Measurements from ENCODE around the gene DAPK1. TPM values are rescaled to one million over a fixed set of nuclear protein-coding genes. Genes with fewer than 3 reads are reported as not detected.

DAPK1 gene
- total and polyA plus RNA-seq, 2 donors (not counting 1 experiment from before 2014, with no cell fraction given): 1.7 to 2.8 TPM

- no peaks in the 10 kb centered on the region for H3K27me3 ChIP-seq (replicated peaks in 1 of 4; ENCODE audit: control extremely low read depth in 1 of 4, control insufficient read depth in 3 of 4, insufficient read depth in 4 of 4, low read length in 3 of 4)
- Mint-ChIP-seq H3K4me1 (no peaks in the 10 kb centered on the region), H3K4me3 (no peak overlapping the region), H3K27ac (no peak overlapping the region), H3K27me3 (peaks cover 24% of the 10 kb centered on the region), H3K9me3 (ENCODE audit: insufficient read depth) (no peaks in the 10 kb centered on the region)
- H3K4me2 ChIP-seq (replicated peaks; ENCODE audit: low read depth, low read length, poor library complexity, severe bottlenecking): no peak overlapping the region
- ATAC-seq (ENCODE audit: low read depth) (no peak), DNase-seq (no peak)
- H2AFZ ChIP-seq (ENCODE audit: insufficient read depth, low read depth, low read length, poor library complexity, severe bottlenecking): no peak overlapping the region
- intact Hi-C loops (cut with micrococcal nuclease): no loop called here
- no peak overlapping the region for H3K9ac ChIP-seq (ENCODE audit: low read length)
- ChIA-PET CTCF (no interaction called here), POLR2A (no interaction called here)
- no peaks in the 10 kb centered on the region for H3K9me3 ChIP-seq (ENCODE audit: control extremely low read depth in 1 of 3, control insufficient read depth in 2 of 3, insufficient read depth in 1 of 3, low read length in 2 of 3)
- WGBS (ENCODE audit: insufficient coverage): 88% methylated on average over 2 of the region's 7 CpGs
- H3K4me1 ChIP-seq (ENCODE audit: control insufficient read depth in 2 of 2, insufficient read depth in 2 of 2, low read length in 2 of 2): no peaks in the 10 kb centered on the region
- H3K27ac ChIP-seq (ENCODE audit: low read length in 2 of 2): no peak overlapping the region
- TF ChIP-seq CTCF (IDR thresholded peaks at IDR 0.05) (no peak), EZH2 (IDR thresholded peaks at IDR 0.05; ENCODE audit: borderline replicate concordance, insufficient read depth, low read depth, low read length, poor library complexity, severe bottlenecking) (no peak)
- no peaks in the 10 kb centered on the region for H4K20me1 ChIP-seq (ENCODE audit: control insufficient read depth, insufficient read depth, low read length, poor library complexity, severe bottlenecking)
- no peaks in the 10 kb centered on the region for H3K36me3 ChIP-seq (replicated peaks in 1 of 2; ENCODE audit: control extremely low read depth in 1 of 2, control insufficient read depth in 1 of 2, extremely low read depth in 1 of 2, insufficient read depth in 2 of 2, low read length in 1 of 2)
- no peaks in the 10 kb centered on the region for H3K79me2 ChIP-seq (ENCODE audit: control insufficient read depth, insufficient read depth, low read length)
- no peak overlapping the region for H3K4me3 ChIP-seq (ENCODE audit: control extremely low read depth in 1 of 5, extremely low read depth in 1 of 5, insufficient read depth in 1 of 5, low read depth in 2 of 5, low read length in 4 of 5)
Measured at GRCh38 chr9:87733273-87734052, 235.8 kb downstream of the DAPK1 start.

DNA sequence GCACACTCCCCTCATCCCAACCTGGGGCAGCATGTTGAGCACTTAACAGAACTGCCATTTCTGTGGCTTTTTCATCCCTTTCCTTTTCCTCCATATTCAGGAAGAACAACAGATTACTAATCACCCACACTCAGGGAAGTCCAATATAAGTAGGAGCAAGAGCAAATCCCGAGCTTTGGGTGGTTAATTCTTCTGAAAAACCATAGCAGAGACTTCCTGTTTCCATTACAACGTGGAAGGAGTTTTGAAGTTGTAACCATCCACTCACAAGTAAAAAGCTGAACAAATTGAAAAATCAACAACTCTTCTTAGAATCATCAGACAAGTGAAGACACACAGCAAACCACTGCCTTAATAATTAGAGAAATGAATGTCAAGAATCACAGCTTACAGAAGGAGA, 236.4 kb downstream of the DAPK1 start:
- Histone ChIP-seq H2AFZ (ENCODE audit: insufficient read depth, low read depth, low read length, poor library complexity, severe bottlenecking) (no peak overlapping the region), H3K27ac (ENCODE audit: low read length in 2 of 2) (no peak overlapping the region), H3K9ac (ENCODE audit: low read length) (no peak overlapping the region), H4K20me1 (ENCODE audit: control insufficient read depth, insufficient read depth, low read length, poor library complexity, severe bottlenecking) (no peaks in the 10 kb centered on the region), H3K9me3 (ENCODE audit: control extremely low read depth in 1 of 3, control insufficient read depth in 2 of 3, insufficient read depth in 1 of 3, low read length in 2 of 3) (no peaks in the 10 kb centered on the region), H3K27me3 (replicated peaks in 1 of 4; ENCODE audit: control extremely low read depth in 1 of 4, control insufficient read depth in 3 of 4, insufficient read depth in 4 of 4, low read length in 3 of 4) (no peaks in the 10 kb centered on the region), H3K4me3 (ENCODE audit: control extremely low read depth in 1 of 5, extremely low read depth in 1 of 5, insufficient read depth in 1 of 5, low read depth in 2 of 5, low read length in 4 of 5) (no peak overlapping the region), H3K4me1 (ENCODE audit: control insufficient read depth in 2 of 2, insufficient read depth in 2 of 2, low read length in 2 of 2) (no peaks in the 10 kb centered on the region), H3K79me2 (ENCODE audit: control insufficient read depth, insufficient read depth, low read length) (no peaks in the 10 kb centered on the region), H3K4me2 (replicated peaks; ENCODE audit: low read depth, low read length, poor library complexity, severe bottlenecking) (no peak overlapping the region), H3K36me3 (replicated peaks in 1 of 2; ENCODE audit: control extremely low read depth in 1 of 2, control insufficient read depth in 1 of 2, extremely low read depth in 1 of 2, insufficient read depth in 2 of 2, low read length in 1 of 2) (no peaks in the 10 kb centered on the region)
- no peak for TF ChIP-seq EZH2 (IDR thresholded peaks at IDR 0.05; ENCODE audit: borderline replicate concordance, insufficient read depth, low read depth, low read length, poor library complexity, severe bottlenecking)
- TF ChIP-seq CTCF (IDR thresholded peaks at IDR 0.05): no peak
- Mint-ChIP-seq H3K27ac (no peak overlapping the region), H3K27me3 (peaks cover 24% of the 10 kb centered on the region), H3K4me1 (no peaks in the 10 kb centered on the region), H3K4me3 (no peak overlapping the region), H3K9me3 (ENCODE audit: insufficient read depth) (no peaks in the 10 kb centered on the region)
- DNase-seq (no peak), ATAC-seq (ENCODE audit: low read depth) (no peak)
- POLR2A ChIA-PET: no interaction called here
- no CpG with 5 or more reads among the region's 2 CpGs for WGBS (ENCODE audit: insufficient coverage)
- intact Hi-C loops (cut with micrococcal nuclease): no loop called here
- CTCF ChIA-PET: no interaction called here
